NOMO-1 treated with dmso at 0.1 percent for 144 hours (cell line): ENCODE results near the gene LIN54.
"Not testable (repeated sequence)": the region's sequence is repeated elsewhere in the genome, so short reads cannot be mapped to it uniquely, and the experiment has no call there.

Experiments used
- DNase-seq: peaks from one replicate; lab custom pipeline; 2025; ENCODE audit not compliant: unreplicated experiment; lab: John Stamatoyannopoulos, UW

Gene LIN54

GRCh38 chr4:82951196-82951595, 59.4 kb downstream of the LIN54 start:
- no peak for DNase-seq

- no peak for DNase-seq
Observed at GRCh38 chr4:82948647-82949204, 61.9 kb downstream of the LIN54 start.

GRCh38 chr4:82947498-82947897, 63.1 kb downstream of the LIN54 start:
- DNase-seq, result no peak

- no peak for DNase-seq
Observed at GRCh38 chr4:82939414-82939813, 71.2 kb downstream of the LIN54 start.

GRCh38 chr4:82934441-82934840, 76.2 kb downstream of the LIN54 start:
- no peak for DNase-seq

- no peak for DNase-seq
Observed at GRCh38 chr4:82930848-82931755, 79.5 kb downstream of the LIN54 start.

- DNase-seq, result no peak
Observed at GRCh38 chr4:82921795-82922194, 88.8 kb downstream of the LIN54 start.

- no peak for DNase-seq
Observed at GRCh38 chr4:82919386-82919785, 91.2 kb downstream of the LIN54 start.

- DNase-seq, result no peak
Observed at GRCh38 chr4:82918091-82918490, 92.5 kb downstream of the LIN54 start.

GRCh38 chr4:82913968-82914367, 96.7 kb downstream of the LIN54 start:
- DNase-seq, result not testable (repeated sequence)

GRCh38 chr4:82913305-82913704, 97.3 kb downstream of the LIN54 start:
- no peak for DNase-seq

GRCh38 chr4:82909326-82909725, 101.3 kb downstream of the LIN54 start:
- DNase-seq, result no peak

GRCh38 chr4:82906469-82906868, 104.2 kb downstream of the LIN54 start:
- DNase-seq, result no peak

- DNase-seq, result no peak
Observed at GRCh38 chr4:82905205-82905604, 105.4 kb downstream of the LIN54 start.

GRCh38 chr4:82903737-82904136, 106.9 kb downstream of the LIN54 start:
- DNase-seq, result no peak

GRCh38 chr4:82901183-82901718, 109.4 kb downstream of the LIN54 start:
- DNase-seq, result no peak

- peak; percentile 98 for DNase-seq
Observed at GRCh38 chr4:82900411-82901182, 110.0 kb downstream of the LIN54 start, which contains the start of gene THAP9. Gene THAP9 (plus strand): TSS chr4:82900735. CDS start chr4:82900803, 68 bp downstream.

- no peak for DNase-seq
Observed at GRCh38 chr4:82900066-82900410, 110.6 kb downstream of the LIN54 start.

GRCh38 chr4:82899374-82900065, 111.1 kb downstream of the LIN54 start:
- no peak for DNase-seq

GRCh38 chr4:82898322-82899243, 112.0 kb downstream of the LIN54 start:
- no peak for DNase-seq
